Measurements from ENCODE around the gene BDKRB2.

Gene BDKRB2

DNA sequence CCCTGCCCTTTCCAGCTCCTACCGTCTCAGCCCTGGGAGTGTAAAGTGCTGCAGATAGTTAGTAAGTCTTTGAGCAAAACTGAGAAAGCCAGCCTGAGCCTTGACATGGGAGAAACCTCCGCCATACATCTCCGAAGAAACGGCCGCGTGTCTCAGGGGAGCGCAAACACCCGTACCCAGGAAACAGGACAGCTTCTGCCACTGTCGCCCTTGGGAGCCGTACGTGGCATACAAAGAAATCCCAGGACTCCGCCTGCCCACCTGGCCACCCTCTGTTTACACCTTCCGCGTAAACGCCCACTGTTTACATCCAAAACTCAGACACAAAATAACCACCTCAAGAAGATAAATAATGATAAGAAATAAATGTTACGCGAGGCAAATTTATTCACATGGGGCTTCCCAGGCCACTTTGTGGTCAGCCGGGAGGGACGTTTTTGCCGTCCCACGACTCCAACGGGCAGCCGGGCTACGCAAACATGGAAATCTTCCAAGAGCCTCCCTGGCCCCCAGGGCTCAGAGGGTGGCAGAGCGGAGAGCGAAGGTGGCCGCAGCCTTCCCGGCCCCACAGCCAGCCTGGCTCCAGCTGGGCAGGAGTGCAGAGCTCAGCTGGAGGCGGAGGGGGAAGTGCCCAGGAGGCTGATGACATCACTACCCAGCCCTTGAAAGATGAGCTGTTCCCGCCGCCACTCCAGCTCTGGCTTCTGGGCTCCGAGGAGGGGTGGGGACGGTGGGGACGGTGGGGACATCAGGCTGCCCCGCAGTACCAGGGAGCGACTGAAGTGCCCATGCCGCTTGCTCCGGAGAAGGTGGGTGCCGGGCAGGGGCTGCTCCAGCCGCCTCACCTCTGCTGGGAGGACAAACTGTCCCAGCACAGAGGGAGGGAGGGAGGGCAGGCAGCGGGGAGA lies at the start of gene BDKRB2:
TSS of gene BDKRB2 (plus strand) at position 689 of the 908 bp plus-strand sequence. CDS start 32,269 bp downstream, outside the sequence.
- DNase-seq (ENCODE audit: low read depth in 3 of 3, low spot score in 1 of 3): no peak

DNA sequence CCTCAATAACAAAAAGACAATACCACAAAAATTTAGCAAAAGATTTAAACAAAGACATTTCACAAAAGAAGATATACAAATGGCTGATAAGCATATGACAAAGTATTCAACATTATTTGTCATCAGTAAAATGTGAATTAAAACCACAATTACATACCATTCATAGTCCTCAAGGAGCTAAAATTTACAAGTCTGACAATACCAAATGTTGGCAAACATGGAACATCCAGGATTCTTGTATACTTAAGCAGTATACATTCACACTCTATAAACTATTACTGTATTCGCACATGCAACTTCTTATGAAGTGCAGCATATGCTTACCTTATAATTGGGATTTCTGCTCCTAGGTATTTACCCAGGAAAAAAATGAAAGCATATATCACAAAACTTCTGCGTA lies 49.7 kb upstream of the BDKRB2 start:
- no peak for DNase-seq (ENCODE audit: low read depth in 3 of 3, low spot score in 1 of 3)

DNA sequence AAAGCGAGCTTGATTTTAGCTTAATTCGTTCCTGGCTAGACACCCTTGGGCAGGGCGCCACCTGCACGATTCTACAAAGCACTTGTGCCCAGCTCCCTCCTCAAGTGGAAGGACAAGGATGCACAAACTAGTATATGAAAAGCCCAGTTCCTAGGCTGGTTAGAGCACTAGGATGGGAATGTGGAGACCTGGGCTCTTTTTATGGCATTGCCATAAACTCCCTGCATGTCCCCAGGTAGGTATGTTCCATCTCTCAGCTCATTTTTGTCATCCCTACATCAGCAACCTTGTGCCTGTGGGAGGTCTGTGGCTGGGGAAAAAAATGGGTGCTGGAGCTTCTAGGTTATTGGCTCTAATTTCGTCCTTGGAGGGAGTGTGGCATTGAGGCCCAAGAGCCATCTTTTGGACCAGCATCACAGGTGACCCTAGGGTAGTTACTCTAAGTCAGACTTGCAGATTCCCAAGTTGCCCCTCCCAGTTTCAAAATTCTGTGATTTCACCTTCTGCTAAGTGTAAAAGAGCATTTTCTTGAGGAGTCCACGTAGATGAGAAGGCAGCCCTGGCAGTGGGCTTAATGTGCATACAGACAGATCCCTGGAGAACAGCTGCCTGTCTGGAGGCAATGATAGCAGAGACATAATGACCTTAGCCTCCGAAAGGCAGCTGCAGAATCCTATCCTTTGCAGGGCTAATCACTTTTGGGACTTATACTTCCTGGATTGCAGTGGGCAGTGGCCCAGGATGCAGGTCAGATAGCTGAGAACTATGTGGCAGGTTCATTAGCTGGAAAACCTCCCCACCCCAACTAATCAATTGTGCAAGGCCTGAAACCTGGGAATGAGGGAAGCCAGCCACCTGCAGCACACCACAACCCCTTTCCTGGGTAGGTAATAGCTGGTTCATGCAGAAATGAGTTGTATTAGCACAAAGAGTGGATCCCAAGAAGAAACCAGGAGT lies 47.6 kb upstream of the BDKRB2 start:
- DNase-seq (ENCODE audit: low read depth in 3 of 3, low spot score in 1 of 3): no peak

DNA sequence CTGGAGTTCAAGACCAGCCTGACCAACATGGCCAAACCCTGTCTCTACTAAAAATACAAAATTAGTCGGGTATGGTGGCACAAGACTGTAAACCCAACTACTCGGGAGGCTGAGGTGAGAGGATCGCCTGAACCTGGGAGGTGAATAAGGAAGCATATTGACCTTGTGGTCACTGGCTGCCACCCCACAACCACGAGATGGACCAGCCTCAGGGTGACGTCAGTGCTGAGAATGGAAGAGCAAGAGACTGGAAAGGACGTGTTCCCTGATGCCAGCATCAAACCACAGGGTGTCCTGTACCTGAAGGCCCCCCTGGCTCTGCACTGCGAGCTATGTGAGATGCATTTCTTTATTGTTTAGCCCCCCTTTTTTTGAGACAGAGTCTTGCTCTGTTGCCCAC lies 45.9 kb upstream of the BDKRB2 start:
- DNase-seq (ENCODE audit: low read depth in 3 of 3, low spot score in 1 of 3): no peak

DNA sequence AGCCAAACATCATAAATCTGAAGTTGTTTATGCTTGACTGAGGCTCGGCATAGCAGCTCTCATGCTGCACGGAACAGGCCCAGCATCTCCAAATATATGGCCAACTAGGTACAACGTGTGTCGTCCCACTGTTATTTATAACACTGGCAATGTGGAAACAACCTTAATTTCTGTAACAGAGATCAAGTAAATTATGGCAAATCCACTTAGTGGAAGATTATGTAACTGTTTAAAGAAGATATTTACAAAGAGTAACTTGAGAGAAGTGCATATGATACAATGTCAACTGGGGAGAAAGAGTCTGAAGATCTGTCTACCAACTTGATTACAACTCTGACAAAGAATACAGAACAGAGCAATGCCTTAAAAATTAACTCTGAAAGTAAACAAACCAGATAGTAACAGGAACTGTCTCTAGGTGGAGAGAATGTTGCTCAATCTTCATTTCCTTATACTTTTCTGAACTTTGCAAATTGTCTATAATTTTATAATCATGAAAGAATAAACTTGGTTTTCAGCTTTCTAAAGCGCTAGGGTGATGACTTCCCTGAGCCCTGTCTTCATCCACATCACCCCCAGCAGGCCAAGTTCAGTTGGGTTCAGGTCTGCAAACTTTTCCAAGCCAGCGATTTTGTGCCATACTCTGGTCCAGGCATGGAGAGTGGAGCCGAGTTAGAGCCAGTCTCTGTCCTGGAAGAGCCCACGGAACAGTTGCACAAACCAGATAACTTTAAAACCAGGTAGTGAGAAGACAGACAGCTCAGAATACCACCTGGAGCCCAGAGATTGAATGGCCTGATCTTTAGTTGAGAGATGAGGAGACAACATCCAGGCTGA lies 44.3 kb upstream of the BDKRB2 start:
- DNase-seq (ENCODE audit: low read depth in 3 of 3, low spot score in 1 of 3): no peak

DNA sequence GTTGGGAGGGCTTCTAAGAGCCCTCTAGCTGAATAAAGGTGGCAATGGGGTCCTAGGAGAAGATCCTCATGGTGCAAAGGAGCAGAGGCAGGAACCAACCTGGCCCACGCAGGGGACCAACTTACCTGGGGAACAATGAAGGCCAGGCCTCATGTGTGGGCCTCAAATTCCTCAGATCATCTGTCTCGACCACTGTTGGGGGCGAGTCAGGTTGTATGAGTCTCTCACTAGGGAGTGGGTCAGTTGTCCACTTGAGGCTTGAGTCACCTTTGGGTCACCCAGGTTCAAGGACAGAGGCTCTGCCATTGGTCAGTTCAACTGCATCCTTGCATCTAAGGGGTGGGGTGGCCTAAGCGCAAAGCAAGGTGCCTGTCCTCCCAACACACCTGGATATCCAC lies 43.7 kb upstream of the BDKRB2 start:
- no peak for DNase-seq (ENCODE audit: low read depth in 3 of 3, low spot score in 1 of 3)

DNA sequence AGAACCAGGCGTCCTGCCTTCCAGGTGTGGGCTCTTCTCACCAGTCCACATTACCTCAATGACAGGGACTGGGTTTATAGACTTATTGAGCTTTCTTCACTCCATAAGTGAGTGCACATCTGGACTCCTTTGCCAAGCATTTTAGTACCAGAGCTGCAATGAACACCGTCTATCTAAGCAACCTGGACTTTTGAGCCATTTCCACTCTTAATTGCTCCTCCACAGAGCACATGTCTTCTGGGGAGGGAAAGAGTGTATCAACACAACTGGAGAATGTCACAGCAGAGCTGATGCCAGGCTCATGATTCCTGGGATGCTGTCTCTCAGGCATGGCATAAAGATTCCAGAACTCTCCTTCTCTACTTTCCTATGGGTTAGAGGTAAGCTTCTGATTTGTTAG lies 43.0 kb upstream of the BDKRB2 start:
- DNase-seq (ENCODE audit: low read depth in 3 of 3, low spot score in 1 of 3): no peak

DNA sequence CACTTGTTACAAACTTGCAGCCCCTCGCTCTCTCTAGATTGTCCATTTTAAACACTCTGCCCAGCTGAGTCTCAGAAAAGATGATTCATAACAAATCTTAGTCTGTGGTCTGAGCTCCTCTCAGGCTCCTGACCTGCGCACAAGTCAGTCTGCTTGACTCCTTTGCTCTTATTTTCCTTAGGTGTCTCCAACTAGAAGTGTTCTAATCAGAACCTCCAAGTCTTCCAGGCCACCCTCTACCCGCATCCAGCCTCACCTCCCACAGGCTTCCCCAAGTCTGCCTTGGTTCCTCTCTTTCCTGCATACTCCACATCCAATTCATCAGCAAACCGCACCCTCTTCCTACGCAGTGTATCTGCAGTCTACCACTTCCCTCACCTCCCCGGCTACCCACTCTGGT lies 42.4 kb upstream of the BDKRB2 start:
- no peak for DNase-seq (ENCODE audit: low read depth in 3 of 3, low spot score in 1 of 3)

DNA sequence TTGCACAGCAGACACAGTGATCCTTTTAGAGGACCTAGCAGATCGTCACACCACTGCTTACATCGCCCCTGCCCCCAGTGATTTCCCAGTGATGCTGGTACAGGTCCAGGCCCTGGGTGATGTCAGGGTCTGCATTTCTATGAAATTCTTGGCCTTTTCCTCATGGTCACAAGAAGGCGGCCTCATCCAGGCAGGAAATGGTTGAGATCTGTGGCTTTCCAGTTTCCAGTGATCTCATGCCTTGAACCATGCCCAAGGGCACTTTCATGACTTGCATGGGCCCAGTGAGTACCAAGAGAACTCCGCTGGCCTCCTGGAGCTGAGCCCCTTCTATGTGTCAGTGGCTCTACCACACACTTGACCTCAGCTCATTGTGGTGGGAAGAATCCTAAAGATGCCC lies 41.9 kb upstream of the BDKRB2 start:
- DNase-seq (ENCODE audit: low read depth in 3 of 3, low spot score in 1 of 3): no peak

DNA sequence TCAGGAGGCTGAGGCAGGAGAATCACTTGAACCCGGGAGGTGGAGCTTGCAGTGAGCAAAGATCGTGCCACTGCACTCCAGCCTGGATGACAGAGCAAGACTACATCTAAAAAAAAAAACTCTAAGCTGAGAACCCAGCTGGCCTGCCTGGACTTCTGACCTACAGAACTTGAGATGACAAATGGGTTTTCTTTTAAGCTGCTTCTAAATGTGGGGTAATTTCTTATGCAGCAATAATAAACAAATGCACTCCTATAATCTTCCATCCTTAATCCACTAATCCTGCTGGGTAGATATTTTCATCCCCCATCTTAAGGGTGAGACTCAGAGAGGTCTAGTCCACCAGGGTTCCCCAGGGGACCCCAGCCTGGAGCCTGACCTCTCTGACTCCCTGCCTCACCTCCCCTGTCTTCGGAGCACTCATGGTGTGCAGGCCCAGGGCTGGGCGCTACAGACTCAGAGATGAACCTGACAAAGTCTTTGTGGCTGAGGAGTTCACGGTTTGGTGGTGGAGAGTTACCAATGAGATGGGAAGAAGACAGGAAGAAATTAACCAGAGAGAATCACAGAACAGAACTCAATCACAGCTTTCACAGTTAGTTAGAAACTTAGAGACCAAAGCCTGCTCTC lies 39.7 kb upstream of the BDKRB2 start:
- no peak for DNase-seq (ENCODE audit: low read depth in 3 of 3, low spot score in 1 of 3)

DNA sequence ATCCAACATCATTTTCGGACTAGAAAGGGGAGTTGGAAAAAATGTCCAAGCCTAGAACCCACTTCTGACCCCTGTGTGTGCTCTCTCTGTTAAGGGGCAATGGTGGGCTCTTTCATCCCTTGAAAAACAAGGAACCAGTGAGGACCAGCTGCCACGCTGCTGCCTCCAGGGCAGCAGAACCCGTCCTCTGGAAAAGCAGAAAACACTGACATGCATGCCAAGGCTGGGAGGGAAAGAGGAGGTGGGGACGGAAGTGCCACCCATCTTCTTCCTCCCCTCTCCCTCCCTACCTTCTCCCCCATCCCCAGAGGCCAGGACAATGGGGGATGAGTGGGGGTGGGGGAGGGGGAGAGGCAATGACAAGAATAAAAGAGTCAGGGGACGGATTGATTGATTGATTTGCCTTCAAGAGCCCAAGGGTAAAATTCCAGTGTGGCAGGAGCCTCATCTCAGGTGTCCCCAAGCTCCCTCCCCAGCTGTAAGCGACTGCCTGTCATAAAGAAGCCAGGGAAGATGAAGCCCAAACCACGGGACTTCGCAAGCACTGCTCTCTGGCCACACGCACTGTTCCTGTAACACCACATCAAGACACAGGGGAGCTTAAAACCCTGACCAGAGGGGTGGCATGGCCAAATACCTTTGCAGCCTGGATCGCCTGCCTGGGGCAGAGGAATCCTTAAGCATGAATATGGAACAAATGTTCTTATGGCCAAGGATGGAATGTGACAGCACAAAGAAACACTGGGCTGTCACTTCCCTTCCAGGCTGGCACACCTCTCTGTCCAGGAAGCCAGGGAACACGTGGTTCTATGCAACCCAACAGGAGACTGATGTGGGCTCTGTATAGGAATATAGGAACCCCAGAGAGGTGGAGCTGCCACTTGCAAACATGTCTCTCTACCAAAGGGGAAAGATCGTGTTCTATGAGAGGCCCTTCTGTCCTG lies 38.9 kb upstream of the BDKRB2 start:
- DNase-seq (ENCODE audit: low read depth in 3 of 3, low spot score in 1 of 3): no peak

DNA sequence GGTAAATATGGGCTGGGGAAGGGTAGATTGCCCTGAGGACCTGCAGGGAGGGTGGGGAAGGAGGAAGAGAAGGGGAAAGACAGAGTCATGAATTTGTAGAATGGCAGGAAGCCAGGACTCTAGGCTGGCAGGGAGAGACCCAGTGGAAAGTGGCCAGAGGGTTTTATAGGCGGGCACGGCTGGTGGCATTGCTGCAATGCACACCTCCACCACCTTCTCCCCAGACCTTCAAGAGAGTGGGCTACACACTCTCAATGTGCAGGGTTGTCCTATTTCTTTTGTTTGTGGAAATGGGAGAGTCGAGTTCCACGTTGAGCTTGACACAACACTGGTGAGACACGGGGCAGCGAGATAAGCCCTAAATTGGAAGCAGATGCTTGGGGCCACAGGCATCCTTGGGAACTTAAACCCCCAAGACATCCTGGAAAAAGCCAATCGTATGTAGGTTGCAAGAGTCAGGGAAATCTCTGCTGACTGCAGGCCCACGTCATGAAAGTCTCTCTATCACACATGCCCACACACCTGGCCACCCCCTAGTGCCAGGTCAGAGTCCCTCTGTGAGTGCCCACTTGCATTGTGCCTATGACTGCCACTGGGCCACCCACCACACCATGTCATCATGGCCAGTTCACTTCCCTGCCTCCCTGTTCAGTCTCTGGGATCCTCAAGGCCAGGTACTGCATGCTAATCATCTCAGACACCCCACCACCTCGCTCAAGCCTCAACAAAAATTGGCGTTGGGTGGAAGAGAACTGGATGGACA lies 38.0 kb upstream of the BDKRB2 start:
- DNase-seq (ENCODE audit: low read depth in 3 of 3, low spot score in 1 of 3): no peak

DNA sequence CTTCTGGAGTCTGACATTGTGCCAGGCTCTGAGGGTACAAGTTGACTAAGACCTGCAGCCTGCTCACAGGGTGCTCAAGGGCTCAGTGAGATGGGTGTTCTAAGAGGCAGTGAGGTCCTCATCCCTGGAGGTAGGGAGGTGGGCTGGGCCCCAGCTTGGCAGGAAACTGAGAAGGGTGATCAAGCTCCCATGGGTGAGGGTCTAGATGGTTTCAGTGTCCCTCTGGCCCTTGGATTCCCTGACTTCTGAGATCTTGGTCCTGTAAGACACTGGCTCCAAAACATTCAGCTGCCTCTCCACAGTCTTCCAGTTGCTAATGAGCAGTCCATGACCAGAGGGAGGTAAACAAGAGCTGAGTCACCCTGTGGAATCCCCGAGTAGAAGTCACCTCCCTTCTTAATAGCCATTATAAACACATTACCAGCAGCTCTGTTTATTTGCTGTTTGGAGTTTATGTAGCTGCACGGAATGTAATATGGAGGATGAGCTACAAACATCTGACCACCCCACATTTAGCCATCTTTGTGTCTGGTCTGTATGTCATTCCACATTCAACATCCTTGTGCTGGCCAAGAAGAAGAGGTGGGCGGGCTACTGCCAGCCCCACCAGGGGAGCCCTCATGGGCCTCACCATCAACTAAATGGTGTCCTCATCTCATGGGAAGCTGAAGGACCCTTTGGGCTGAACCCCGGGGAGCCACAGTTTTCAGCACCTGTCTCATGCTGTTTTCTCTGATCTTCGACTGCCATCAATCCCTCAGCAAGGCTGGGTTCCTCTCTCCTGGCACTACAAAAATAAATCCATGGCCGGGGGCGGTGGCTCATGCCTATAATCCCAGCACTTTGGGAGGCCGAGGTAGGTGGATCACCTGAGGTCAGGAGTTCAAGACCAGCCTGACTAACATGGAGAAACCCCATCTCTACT lies 37.2 kb upstream of the BDKRB2 start:
- no peak for DNase-seq (ENCODE audit: low read depth in 3 of 3, low spot score in 1 of 3)

DNA sequence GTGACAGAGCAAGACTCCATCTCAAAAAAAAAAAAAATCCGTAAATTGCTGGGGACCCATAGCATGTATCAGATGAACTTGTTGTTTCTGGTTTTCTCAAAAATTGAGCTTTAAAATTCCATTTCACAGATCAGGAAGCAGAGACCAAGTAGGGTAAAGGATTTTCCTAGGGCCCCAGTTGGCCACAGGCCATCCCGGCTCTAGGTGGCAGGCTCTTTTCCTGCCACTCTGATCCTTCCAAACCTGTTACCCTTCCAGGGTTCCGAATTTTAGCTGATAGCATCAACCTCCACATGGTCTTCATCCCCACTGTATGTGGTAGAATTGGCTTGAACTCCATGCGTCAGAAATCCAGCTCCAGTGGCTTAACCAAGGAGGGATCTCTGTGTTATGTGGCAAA lies 36.1 kb upstream of the BDKRB2 start:
- no peak for DNase-seq (ENCODE audit: low read depth in 3 of 3, low spot score in 1 of 3)

DNA sequence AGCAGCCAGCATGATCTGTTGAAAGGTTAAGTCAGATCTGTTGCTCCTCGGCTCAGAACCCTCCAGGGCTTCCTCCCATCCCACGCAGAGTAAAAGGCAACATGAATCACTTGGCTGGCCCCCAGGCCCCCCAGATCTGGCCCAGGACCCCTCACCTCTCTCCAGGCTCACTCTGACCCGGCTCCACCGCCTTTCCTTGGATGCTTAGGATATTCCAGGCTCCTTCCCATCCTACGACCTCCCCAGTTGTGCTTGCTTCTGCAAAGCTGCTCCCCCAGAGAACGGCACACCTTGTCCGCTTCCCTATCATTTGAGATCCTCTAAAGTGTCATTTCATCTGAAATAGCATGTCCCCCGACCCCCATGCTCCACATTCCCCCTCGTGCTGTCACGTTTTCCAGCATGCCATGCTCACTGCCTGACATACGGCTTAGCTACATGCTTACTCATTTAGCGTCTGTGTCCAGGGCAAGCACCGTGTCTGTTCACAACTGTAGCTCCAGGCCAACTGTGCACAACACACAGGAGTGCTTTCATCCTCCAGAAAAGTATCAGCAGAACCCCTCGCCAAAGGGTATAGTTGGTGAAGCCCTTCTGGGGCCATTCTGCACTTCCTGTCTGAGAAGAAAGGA lies 33.6 kb upstream of the BDKRB2 start:
- DNase-seq (ENCODE audit: low read depth in 3 of 3, low spot score in 1 of 3): no peak

DNA sequence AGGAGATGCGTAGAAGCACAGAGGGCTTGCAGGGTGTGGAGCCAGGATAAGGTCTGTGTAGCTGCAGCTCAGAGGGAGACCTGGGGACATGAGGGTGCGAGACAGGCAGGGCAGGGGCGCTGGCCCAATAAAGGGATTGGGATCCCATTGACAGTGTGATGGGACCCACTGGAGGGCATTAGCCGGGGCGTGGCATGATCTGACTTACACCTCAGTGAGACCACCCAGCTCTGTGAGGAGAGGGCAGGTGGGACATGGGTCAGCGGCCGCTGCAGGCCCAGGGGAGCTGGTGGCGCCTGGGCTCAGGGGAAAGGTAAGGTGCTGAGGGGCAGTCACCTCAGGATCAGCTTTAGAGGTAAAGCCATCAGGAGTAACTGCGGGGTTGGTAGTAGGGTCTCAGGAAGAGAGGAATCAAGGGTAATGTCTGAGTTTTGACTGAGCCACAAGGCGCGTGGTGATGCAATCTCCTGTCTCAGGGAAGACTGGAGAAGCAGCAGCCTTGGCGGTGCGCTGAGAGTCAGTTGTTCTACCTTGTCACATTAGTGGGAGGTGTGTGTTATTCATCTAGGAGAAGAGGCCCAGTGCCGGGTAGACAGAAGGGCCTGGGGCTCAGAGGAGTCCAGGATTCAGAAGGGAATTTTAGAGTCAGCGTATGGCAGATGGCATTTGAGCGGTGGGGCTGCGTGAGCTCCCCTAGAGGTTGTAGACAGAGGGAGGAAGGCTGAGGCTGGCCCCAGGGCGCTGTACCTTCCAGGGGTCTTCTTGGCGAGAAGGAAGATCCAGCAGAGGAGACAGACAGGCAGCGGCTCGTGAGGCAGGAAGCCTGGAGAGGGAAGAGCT lies 30.8 kb upstream of the BDKRB2 start:
- DNase-seq (ENCODE audit: low read depth in 3 of 3, low spot score in 1 of 3): no peak
